SK-N-SH (cell line): ENCODE data around the gene BEGAIN. TPM values are rescaled to one million over a fixed set of nuclear protein-coding genes. Genes with fewer than 3 reads are reported as not detected.
A peak's percentile ranks its signal among the peaks of the same experiment; 100 is the strongest.

Source experiments
- CTCF ChIA-PET: fragments of 300-600, 350-600 bp; formaldehyde crosslinking; extraction: SDS; loops from one replicate; lab custom pipeline; 2021; lab: Yijun Ruan, JAX
- POLR2A ChIA-PET: fragments of 350-600 bp; sonication (Branson Sonifier 250); formaldehyde crosslinking; extraction: SDS; loops from one replicate; lab custom pipeline; 2020; ENCODE audit warnings: antibody characterized with exemption, inconsistent platforms; lab: Yijun Ruan, JAX
- DNase-seq: peaks from one replicate; pipeline ENCODE4 v3.0.0; 2012
- H2AFZ ChIP-seq: fragments of 200-600 bp; sonication (generic); 2 replicates; pipeline ENCODE4 v1.8.1; 2016; ENCODE audit warnings: antibody characterized with exemption, mild to moderate bottlenecking, low read depth
- H3F3A ChIP-seq: fragments of 200-600 bp; sonication (generic); replicated peaks from 2 replicates; pipeline ENCODE3; 2016; ENCODE audit warnings: antibody characterized with exemption, mild to moderate bottlenecking; ENCODE audit not compliant: insufficient read depth
- H3K27ac ChIP-seq, 2 experiments: fragments of 200-500 bp in 1 of 2; fragments of 200-600 bp in 1 of 2; sonication (Bioruptor generic) in 1 of 2; sonication (generic), shearing (Covaris generic) in 1 of 2; 2 replicates each; pipeline versions ENCODE4 v1.5.1 to v1.6.1; 2014 to 2016; ENCODE audit warnings: low read depth in 2 of 2, inconsistent platforms in 1 of 2, low read length in 1 of 2, mild to moderate bottlenecking in 1 of 2, mixed read lengths in 1 of 2
- H3K27me3 ChIP-seq: fragments of 200-600 bp; sonication (generic), shearing (Covaris generic); 2 replicates; pipeline ENCODE4 v1.6.1; 2016; ENCODE audit warnings: mixed run types; ENCODE audit not compliant: insufficient read depth
- H3K36me3 ChIP-seq, 2 experiments: fragments of 200-500 bp in 1 of 2; fragments of 200-600 bp in 1 of 2; sonication (Bioruptor generic) in 1 of 2; sonication (generic) in 1 of 2; replicated peaks in 1 of 2; 2 replicates each; pipeline versions ENCODE3 to v1.5.1; 2014 to 2016; ENCODE audit warnings: low read length in 1 of 2, mild to moderate bottlenecking in 1 of 2; ENCODE audit not compliant: insufficient read depth in 2 of 2, control insufficient read depth in 1 of 2
- H3K4me1 ChIP-seq, 2 experiments: fragments of 200-500 bp in 1 of 2; fragments of 200-600 bp in 1 of 2; sonication (Bioruptor generic) in 1 of 2; sonication (generic), shearing (Covaris generic) in 1 of 2; 2 replicates each; pipeline versions ENCODE4 v1.5.1 to v1.6.1; 2014 to 2016; ENCODE audit warnings: low read depth in 1 of 2, low read length in 1 of 2, mixed run types in 1 of 2; ENCODE audit not compliant: insufficient read depth in 2 of 2, control insufficient read depth in 1 of 2
- H3K4me2 ChIP-seq: fragments of 200-600 bp; sonication (generic), shearing (Covaris generic); 2 replicates; pipeline ENCODE4 v1.6.1; 2017; ENCODE audit warnings: mixed run types
- H3K4me3 ChIP-seq, 2 experiments: fragments of 200-500 bp in 1 of 2; fragments of 200-600 bp in 1 of 2; sonication (Bioruptor generic) in 1 of 2; sonication (generic), shearing (Covaris generic) in 1 of 2; 2 replicates each; pipeline versions ENCODE4 v1.5.1 to v1.8.1; 2014 to 2016; ENCODE audit warnings: low read depth in 2 of 2, inconsistent platforms in 1 of 2, low read length in 1 of 2, mild to moderate bottlenecking in 1 of 2, mixed read lengths in 1 of 2, moderate library complexity in 1 of 2
- H3K79me2 ChIP-seq: fragments of 200-600 bp; sonication (generic); 2 replicates; pipeline ENCODE4 v1.8.1; 2017; ENCODE audit warnings: mild to moderate bottlenecking; ENCODE audit not compliant: insufficient read depth
- H3K9ac ChIP-seq: fragments of 200-600 bp; sonication (generic); 2 replicates; pipeline ENCODE4 v1.6.1; 2017; ENCODE audit warnings: mixed run types
- H3K9me2 ChIP-seq: fragments of 200-600 bp; sonication (generic); 2 replicates; pipeline ENCODE4 v1.6.1; 2017; ENCODE audit warnings: mixed run types
- H3K9me3 ChIP-seq: fragments of 200-600 bp; sonication (generic); 2 replicates; pipeline ENCODE4 v1.6.1; 2017; ENCODE audit warnings: mixed run types, mild to moderate bottlenecking, moderate library complexity
- H4K20me1 ChIP-seq: fragments of 200-600 bp; sonication (generic); 2 replicates; pipeline ENCODE4 v1.6.1; 2017; ENCODE audit warnings: mild to moderate bottlenecking, mixed run types; ENCODE audit not compliant: insufficient read depth
- ELF1 ChIP-seq: IDR thresholded peaks from 2 replicates; pipeline ENCODE4 v1.4.0; 2012
- MXI1 ChIP-seq: IDR thresholded peaks from 2 replicates; pipeline ENCODE4 v1.6.1; 2012; ENCODE audit warnings: mild to moderate bottlenecking, low read depth, low read length, improper control_type of control experiment
- POLR2AphosphoS5 ChIP-seq: IDR thresholded peaks from 2 replicates; pipeline ENCODE4 v1.6.1; 2012; ENCODE audit warnings: low read depth, low read length
- RAD21 ChIP-seq: IDR thresholded peaks from 2 replicates; pipeline ENCODE4 v1.6.1; 2012; ENCODE audit warnings: mild to moderate bottlenecking, low read length
- SIN3A ChIP-seq: IDR thresholded peaks from 2 replicates; pipeline ENCODE4 v1.6.1; 2012; ENCODE audit warnings: low read depth, mild to moderate bottlenecking, low read length, moderate library complexity, borderline replicate concordance
- SMC3 ChIP-seq: IDR thresholded peaks from 2 replicates; pipeline ENCODE4 v1.6.1; 2012; ENCODE audit warnings: low read depth, low read length, improper control_type of control experiment
- TEAD4 ChIP-seq: IDR thresholded peaks from 2 replicates; pipeline ENCODE4 v1.4.0; 2012; ENCODE audit warnings: mild to moderate bottlenecking, borderline replicate concordance; ENCODE audit not compliant: insufficient read depth
- YY1 ChIP-seq: IDR thresholded peaks from 2 replicates; pipeline ENCODE4 v1.4.0; 2012; ENCODE audit warnings: low read depth, mild to moderate bottlenecking
- WGBS: methylation state at CpG from one replicate; pipeline ENCODE4 v1.1.6; 2017; ENCODE audit warnings: low lambda C conversion rate; 5-methylcytosine and 5-hydroxymethylcytosine counted together
- polyA plus RNA-seq, 3 experiments: library from polyadenylated mRNA; depleted of rRNA; stranded (reverse); fragments of >200 nt; gene quantifications; 2 replicates each; pipeline ENCODE4 v1.2.3, GENCODE V29; 2012
- TF ChIP-seq, protein P1 (sequence below): IDR thresholded peaks from 2 replicates; pipeline ENCODE4 v1.4.0; 2012; ENCODE audit warnings: low read depth, borderline replicate concordance
- TF ChIP-seq, protein P2 (sequence below): IDR thresholded peaks from 2 replicates; pipeline ENCODE4 v1.6.1; 2012; ENCODE audit warnings: mild to moderate bottlenecking, low read depth, low read length, moderate library complexity
- TF ChIP-seq, protein P3 (sequence below): IDR thresholded peaks from 2 replicates; pipeline ENCODE4 v1.4.0; 2012; ENCODE audit warnings: low read depth, borderline replicate concordance

BEGAIN gene
- polyA plus RNA-seq, 1 of the 3 experiments (the other 2 are of a cell fraction): 4.2 TPM

DNA sequence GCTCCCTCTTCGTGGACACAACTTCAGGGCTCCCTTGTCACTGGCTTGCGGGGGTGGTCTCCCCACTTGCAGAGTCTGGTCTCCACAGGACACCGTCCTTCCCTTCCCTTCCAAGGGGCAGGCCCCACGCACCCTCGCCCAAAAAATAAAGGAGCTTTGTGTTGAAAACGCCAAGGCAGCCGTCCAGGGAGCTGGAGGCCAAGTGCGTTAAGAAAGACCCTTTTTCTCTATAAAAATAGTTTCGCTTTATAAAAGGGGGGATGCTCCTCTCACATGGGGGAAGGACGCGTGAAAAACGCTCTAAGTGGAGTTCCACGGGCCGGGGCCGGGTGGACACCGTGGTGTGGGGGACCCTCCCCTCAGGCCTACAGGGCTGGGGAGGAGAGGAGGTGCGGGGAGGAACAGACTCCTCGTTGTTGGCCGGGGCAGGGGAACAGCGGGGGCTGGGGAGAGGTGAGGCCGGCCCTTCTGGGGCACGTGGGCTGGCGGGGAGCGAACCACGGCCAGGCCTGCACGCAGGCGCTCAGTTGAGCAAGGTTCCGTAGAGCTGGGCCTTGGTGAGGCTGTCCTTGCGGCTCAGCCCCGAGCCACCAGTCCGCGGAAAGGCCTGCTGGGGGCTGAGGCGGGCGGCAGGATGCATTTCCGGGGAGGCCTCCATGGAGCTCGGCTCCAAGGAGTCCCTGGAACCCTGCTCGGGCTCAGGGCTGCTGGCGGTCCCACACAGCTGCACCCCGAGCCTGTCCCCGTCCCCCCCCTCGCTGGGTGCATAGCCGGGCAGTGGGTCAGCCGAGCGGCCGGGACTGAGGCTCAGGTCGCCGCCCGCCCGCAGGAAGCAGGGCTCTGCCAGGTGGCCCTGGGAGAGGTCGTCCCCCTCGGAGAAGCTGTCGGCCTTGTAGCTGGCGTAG is 49.5 kb downstream of the BEGAIN start (continued):
- TF ChIP-seq, protein P1, sequence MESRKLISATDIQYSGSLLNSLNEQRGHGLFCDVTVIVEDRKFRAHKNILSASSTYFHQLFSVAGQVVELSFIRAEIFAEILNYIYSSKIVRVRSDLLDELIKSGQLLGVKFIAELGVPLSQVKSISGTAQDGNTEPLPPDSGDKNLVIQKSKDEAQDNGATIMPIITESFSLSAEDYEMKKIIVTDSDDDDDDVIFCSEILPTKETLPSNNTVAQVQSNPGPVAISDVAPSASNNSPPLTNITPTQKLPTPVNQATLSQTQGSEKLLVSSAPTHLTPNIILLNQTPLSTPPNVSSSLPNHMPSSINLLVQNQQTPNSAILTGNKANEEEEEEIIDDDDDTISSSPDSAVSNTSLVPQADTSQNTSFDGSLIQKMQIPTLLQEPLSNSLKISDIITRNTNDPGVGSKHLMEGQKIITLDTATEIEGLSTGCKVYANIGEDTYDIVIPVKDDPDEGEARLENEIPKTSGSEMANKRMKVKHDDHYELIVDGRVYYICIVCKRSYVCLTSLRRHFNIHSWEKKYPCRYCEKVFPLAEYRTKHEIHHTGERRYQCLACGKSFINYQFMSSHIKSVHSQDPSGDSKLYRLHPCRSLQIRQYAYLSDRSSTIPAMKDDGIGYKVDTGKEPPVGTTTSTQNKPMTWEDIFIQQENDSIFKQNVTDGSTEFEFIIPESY: no peak
- TF ChIP-seq, all 33 proteins: peak for 0

DNA sequence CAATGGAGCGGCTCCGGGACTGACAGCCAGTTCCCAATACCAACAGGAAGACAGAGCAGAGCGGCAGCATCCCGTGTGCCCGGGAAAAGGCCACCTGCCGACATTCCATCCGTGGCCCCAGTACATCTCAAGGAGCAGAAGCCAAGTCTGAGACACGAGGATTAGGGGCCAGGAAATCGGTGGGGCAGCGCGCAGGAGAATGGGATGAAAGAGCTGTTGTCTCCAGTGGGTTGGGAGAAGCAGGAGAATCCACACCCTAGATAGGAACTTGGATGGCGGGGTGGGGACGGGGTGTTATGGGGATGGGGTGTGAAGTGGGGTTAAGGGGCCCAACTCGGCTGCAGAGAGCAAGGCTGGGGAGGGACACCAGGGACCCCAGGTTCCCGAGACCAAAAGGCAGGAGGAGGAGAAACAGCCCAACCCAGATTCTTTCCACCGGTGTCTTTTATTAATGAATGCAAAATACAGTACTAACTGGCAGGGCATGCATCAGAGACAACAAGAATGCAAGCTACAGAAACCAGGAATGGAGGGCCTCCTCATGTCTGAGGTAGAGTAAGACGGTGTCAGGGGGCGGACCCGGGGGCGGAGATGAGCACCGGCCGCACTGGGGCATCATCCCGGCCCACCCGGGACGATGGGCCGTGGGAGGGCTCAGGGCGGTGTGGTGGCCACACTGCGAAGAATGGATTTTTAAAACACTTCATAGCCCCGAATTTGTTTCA is 50.3 kb downstream of the BEGAIN start:
- ChIA-PET CTCF (interaction anchor here (1.6 to 11.4 kb wide), 2 partner anchors 119 to 153 kb away, joined by 5 to 82 read pairs; no protein-coding TSS in a partner anchor), POLR2A (interaction anchor here (0.6 to 12.0 kb wide), 2 partner anchors 96 to 139 kb away, joined by 3 to 91 read pairs; no protein-coding TSS in a partner anchor)
- no peak overlapping the region for H3K4me2 ChIP-seq
- H4K20me1 ChIP-seq: no peaks in the 10 kb centered on the region
- DNase-seq: peak; percentile 56
- H3K79me2 ChIP-seq: no peaks in the 10 kb centered on the region
- no peaks in the 10 kb centered on the region for H3F3A ChIP-seq
- no peaks in the 10 kb centered on the region for H3K9me3 ChIP-seq
- WGBS: 92% methylated on average over 28 of the region's 29 CpGs
- H3K27me3 ChIP-seq: no peaks in the 10 kb centered on the region
- H3K27ac ChIP-seq: peak overlapping the region in 1 of 2 experiments; percentile 73; a peak in 2 of 4 replicates
- no peaks in the 10 kb centered on the region for H3K36me3 ChIP-seq
- H3K4me3 ChIP-seq: no peak overlapping the region
- no peak for TF ChIP-seq RAD21
- TF ChIP-seq TEAD4: no peak
- no peak for TF ChIP-seq SIN3A
- TF ChIP-seq, protein P2, sequence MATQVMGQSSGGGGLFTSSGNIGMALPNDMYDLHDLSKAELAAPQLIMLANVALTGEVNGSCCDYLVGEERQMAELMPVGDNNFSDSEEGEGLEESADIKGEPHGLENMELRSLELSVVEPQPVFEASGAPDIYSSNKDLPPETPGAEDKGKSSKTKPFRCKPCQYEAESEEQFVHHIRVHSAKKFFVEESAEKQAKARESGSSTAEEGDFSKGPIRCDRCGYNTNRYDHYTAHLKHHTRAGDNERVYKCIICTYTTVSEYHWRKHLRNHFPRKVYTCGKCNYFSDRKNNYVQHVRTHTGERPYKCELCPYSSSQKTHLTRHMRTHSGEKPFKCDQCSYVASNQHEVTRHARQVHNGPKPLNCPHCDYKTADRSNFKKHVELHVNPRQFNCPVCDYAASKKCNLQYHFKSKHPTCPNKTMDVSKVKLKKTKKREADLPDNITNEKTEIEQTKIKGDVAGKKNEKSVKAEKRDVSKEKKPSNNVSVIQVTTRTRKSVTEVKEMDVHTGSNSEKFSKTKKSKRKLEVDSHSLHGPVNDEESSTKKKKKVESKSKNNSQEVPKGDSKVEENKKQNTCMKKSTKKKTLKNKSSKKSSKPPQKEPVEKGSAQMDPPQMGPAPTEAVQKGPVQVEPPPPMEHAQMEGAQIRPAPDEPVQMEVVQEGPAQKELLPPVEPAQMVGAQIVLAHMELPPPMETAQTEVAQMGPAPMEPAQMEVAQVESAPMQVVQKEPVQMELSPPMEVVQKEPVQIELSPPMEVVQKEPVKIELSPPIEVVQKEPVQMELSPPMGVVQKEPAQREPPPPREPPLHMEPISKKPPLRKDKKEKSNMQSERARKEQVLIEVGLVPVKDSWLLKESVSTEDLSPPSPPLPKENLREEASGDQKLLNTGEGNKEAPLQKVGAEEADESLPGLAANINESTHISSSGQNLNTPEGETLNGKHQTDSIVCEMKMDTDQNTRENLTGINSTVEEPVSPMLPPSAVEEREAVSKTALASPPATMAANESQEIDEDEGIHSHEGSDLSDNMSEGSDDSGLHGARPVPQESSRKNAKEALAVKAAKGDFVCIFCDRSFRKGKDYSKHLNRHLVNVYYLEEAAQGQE: no peak
- no peak for TF ChIP-seq ELF1
- TF ChIP-seq, protein P1: no peak
- TF ChIP-seq, protein P3, sequence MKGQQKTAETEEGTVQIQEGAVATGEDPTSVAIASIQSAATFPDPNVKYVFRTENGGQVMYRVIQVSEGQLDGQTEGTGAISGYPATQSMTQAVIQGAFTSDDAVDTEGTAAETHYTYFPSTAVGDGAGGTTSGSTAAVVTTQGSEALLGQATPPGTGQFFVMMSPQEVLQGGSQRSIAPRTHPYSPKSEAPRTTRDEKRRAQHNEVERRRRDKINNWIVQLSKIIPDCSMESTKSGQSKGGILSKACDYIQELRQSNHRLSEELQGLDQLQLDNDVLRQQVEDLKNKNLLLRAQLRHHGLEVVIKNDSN: no peak
- TF ChIP-seq MXI1: no peak
- TF ChIP-seq YY1: no peak
- no peak for TF ChIP-seq SMC3
- TF ChIP-seq POLR2AphosphoS5: no peak
- H2AFZ ChIP-seq: no peak overlapping the region
- H3K4me1 ChIP-seq: peaks cover 0 to 61% of the 10 kb centered on the region in 2 experiments; a peak in 1 of 4 replicates
- H3K9me2 ChIP-seq: no peaks in the 10 kb centered on the region
- H3K9ac ChIP-seq: no peak overlapping the region
